ENCODE results near the gene CASZ1.

The CASZ1 gene

DNA sequence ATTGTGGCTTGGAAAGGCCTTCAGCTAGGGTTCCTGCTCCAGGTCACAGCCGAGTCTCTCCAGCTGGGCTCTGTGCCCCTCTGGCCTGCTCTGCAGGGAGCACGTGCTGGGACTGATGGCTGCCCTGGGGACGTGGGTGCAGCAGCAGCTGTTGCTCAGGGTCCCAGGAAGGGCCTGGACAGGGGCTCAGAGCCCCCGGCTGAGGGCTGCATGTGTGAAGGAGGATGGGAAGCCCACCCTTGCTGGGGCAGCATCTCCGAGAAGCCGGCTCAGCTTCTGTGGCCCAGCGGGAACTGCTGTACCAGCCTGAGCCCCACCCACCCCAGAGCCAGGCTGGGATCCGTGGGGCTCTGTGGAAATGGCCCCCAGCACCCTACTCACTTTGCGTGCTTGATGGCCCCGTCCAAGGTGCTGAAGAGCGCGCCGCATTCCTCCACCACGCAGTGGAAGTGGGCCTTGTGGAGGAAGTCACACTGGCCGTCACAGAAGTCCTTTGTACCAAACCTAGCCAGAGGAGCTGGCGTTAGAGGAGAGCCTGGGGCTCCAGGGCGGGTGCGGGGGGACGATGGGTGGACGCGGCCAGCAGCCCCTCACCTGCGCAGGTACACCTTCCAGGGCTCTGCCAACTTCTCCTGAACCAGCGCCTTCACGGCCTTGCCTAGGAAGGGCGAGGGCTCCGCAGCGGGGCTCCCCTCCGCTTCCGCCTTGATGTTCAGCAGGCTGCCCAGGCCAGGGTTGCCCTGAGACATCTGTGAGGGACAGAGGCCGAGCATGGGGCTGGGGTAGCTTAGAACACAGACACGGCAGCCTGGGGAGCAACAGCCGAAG is 147.5 kb downstream of the CASZ1 start:
- Histone ChIP-seq H3K36me3 (replicated peaks) (no peaks in the 10 kb centered on the region), H3K4me1 (no peaks in the 10 kb centered on the region), H3K27me3 (ENCODE audit: low read depth) (no peaks in the 10 kb centered on the region), H3K4me3 (no peak overlapping the region), H3K9me3 (no peaks in the 10 kb centered on the region)
- in situ Hi-C loops (cut with MboI; ENCODE audit: low sequenced_read_pairs), result no loop called here
- DNase-seq (ENCODE audit: low spot score in 2 of 2), result no peak

DNA sequence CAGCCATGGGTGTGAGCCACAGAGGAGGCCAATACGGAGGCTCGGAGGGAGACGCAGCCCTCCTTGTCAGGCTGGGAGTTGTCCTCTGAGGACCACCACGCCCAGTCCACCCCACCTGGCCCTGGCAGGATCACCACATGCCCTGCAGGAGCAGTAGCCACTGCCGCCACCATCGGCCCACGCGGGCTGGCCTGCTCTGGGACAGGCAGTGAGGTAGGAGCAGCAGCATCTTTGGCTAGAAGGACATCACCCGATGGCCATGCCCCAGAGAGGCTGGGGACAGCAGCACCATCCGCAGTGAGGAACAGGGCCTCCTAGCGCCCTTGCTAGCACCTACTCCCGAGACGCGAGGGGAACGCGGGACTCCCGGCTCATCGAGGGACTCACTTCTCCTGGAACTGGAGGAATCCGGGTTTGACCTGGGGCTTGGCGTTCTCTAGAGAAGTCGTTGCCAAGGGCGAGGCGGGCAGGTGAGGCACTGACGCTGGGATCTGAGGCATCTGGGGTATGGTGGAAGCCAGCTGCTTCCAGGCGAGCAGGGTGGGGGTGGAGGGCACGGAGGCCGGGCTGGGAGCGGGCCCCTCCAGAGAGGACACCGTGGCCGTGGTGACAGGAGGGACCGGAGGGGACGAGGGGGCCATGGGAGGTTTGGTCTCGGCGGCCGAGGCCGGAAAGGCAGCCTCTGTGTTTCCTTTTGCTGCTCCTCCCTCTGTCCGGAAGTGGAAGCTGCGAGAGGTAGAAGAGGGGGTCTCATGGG is 148.9 kb downstream of the CASZ1 start:
- H3K9me3 ChIP-seq, result no peaks in the 10 kb centered on the region
- H3K27me3 ChIP-seq (ENCODE audit: low read depth), result no peaks in the 10 kb centered on the region
- in situ Hi-C loops (cut with MboI; ENCODE audit: low sequenced_read_pairs), result no loop called here
- no peak overlapping the region for H3K4me3 ChIP-seq
- H3K36me3 ChIP-seq (replicated peaks), result no peaks in the 10 kb centered on the region
- no peak for DNase-seq (ENCODE audit: low spot score in 2 of 2)
- H3K4me1 ChIP-seq, result no peaks in the 10 kb centered on the region

DNA sequence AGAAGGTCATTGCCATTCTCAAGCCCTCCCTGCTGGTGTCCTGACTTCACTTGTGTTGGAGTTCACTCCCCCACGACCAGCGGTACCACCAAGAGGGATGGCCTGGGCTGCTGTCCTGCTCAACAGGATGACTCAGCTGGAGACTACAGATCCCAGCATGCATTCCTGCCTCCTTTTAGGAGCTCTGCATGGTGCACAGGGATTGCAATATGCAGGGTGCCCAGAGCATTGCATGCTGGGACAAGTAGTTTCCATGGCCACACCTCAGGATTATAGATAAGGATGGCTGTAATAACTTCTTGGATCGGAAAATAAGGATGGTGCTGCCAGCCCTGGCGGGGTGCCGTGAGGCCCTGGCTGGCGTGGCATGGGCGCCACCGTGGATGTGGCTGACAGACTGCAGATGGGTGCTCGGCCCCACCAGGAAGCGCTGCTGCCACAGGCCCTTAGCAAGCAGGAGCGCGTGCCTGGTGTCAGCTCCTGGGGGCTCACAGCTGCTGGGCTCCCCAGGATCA is 150.0 kb downstream of the CASZ1 start:
- DNase-seq (ENCODE audit: low spot score in 2 of 2), result peak in 1 of 2 experiments; percentile 47
- H3K4me1 ChIP-seq, result no peaks in the 10 kb centered on the region
- no peak overlapping the region for H3K4me3 ChIP-seq
- H3K36me3 ChIP-seq (replicated peaks), result no peaks in the 10 kb centered on the region
- no peaks in the 10 kb centered on the region for H3K9me3 ChIP-seq
- no peaks in the 10 kb centered on the region for H3K27me3 ChIP-seq (ENCODE audit: low read depth)
- in situ Hi-C loops (cut with MboI; ENCODE audit: low sequenced_read_pairs), result no loop called here

DNA sequence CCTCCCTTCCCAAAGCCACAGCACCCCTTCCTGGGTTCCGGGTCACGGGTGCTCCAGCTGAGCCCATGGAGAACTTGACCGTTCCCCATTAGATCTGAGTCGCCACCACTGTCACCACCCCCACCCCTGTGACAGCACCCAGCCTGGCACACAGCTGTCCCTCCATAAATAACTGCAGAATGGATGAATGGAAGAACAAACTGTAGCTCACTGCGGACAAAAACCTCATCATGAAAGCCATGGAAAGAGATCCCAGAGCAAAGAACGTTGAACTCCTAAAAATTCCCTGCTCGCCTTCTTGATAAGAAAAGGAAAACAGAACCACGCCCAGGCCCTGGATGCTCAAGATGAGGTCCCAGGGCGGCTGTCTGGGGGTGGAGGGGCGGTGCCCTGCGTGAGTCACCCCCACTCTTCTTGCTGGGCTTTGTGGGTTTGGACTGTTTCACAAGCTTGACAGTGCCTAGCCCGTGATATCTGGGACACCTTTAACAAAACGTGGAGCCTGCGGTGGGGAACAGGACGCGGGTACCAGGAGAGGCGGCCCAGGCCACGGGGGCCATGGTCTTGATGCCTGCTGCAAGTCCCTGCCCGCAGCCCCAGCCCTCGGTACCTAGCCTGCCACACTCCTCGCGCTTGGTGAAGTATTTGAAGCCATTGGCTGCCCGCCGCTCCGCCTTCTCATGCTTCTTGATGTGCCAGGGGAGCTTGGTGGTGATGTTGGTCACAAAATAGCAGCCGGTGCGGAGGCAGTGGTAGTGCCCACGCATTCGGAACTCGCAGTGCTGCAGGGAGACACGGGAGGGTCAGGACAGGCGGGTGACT is 151.9 kb downstream of the CASZ1 start:
- Histone ChIP-seq H3K27me3 (ENCODE audit: low read depth) (no peaks in the 10 kb centered on the region), H3K36me3 (replicated peaks) (no peaks in the 10 kb centered on the region), H3K4me3 (no peak overlapping the region), H3K9me3 (no peaks in the 10 kb centered on the region), H3K4me1 (no peaks in the 10 kb centered on the region)
- in situ Hi-C loops (cut with MboI; ENCODE audit: low sequenced_read_pairs), result no loop called here
- DNase-seq (ENCODE audit: low spot score in 2 of 2), result no peak

DNA sequence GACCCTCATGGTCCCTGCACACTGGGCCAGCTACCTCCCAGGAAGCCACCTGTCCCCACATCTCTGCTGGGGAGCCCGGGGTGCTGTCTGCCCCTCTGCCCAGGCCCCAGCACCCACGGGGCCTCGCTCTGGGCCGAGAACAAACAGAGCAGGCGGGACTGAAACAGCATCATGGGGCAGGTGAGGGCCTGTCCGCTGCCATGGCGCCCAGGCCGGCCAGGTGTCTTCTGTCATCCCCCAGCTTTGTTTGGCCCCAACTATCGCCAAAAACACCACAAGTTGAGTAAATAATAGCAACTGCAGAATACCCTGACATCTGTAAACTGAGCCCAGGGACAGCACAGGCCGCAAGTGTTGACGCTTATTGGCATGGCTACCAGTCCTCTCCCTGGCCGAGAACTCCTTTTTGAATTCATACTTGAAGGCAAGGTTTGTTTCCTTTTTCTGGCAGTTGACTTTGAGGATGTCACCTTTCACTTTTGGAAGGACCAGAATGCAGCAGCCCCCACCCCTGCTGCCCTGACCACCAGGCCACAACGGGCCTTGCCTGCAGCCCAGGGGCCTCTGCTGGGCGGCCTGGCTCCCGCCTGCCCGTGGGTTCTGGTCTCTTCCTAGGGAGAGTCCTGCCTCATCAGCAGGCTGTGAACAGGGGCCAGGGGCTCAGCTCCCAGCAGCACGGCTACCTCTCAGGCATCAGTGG is 152.7 kb downstream of the CASZ1 start:
- in situ Hi-C loops (cut with MboI; ENCODE audit: low sequenced_read_pairs), result no loop called here
- Histone ChIP-seq H3K4me1 (no peaks in the 10 kb centered on the region), H3K27me3 (ENCODE audit: low read depth) (no peaks in the 10 kb centered on the region), H3K36me3 (replicated peaks) (no peaks in the 10 kb centered on the region), H3K4me3 (no peak overlapping the region), H3K9me3 (no peaks in the 10 kb centered on the region)
- no peak for DNase-seq (ENCODE audit: low spot score in 2 of 2)

DNA sequence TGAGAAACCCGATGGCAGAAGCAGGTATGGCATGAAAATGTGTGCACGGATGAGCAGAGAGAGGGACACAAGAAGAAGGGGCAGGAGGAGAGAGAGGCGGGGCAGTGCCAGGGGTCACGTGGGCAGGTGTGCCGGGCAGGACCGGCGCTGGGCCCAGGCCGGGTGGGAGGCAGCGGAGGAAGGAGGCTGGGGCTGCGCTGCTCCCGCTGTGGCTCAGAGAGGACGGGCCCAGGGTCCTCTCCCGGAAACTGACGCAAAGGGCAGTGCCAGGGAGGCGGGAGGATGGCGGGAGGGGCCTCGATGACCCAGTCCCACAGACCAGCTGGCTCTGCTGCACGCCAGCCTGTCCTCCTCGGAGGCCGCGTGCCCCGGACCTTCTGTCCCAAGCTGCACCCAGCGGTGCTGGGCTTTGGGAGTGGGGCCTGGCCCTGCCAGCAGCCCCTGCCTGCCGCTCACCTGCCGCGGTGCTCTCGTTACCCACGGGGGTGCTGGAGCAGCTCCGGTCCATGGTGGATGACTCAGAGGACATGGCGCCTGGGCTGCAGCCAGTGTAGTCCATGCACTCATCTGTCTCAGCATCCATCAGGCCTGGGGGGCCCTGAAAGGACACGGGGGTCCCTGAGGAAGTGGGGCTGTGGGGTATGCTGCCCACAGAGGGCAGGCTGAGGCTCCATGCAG is 153.9 kb downstream of the CASZ1 start:
- DNase-seq (ENCODE audit: low spot score in 2 of 2), result no peak
- H3K9me3 ChIP-seq, result no peaks in the 10 kb centered on the region
- H3K36me3 ChIP-seq (replicated peaks), result no peaks in the 10 kb centered on the region
- H3K27me3 ChIP-seq (ENCODE audit: low read depth), result no peaks in the 10 kb centered on the region
- in situ Hi-C loops (cut with MboI; ENCODE audit: low sequenced_read_pairs), result no loop called here
- H3K4me3 ChIP-seq, result no peak overlapping the region
- H3K4me1 ChIP-seq, result no peaks in the 10 kb centered on the region

DNA sequence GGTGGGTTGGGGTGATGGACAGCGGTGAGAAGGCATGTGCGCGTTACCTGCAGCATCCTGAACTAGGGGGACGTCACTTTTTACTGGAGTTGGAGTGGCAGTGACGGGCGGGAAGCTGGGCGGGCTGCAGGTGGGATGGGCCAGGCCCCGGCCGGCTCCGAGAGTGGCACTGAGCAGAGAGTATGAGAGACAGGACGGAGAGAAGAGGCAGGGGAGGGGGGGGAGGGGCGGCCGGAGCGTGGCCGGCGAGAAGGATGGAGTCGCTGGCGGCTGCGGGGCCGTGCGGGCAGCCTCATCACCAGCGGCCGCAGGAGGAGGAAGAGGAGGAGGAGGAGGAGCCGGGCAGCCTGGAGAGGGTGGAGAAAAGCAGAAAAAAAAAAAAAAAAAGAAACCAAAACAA is 154.5 kb downstream of the CASZ1 start:
- Histone ChIP-seq H3K4me1 (no peaks in the 10 kb centered on the region), H3K4me3 (no peak overlapping the region), H3K9me3 (no peaks in the 10 kb centered on the region), H3K36me3 (replicated peaks) (no peaks in the 10 kb centered on the region), H3K27me3 (ENCODE audit: low read depth) (no peaks in the 10 kb centered on the region)
- DNase-seq (ENCODE audit: low spot score in 2 of 2), result no peak
- in situ Hi-C loops (cut with MboI; ENCODE audit: low sequenced_read_pairs), result no loop called here

DNA sequence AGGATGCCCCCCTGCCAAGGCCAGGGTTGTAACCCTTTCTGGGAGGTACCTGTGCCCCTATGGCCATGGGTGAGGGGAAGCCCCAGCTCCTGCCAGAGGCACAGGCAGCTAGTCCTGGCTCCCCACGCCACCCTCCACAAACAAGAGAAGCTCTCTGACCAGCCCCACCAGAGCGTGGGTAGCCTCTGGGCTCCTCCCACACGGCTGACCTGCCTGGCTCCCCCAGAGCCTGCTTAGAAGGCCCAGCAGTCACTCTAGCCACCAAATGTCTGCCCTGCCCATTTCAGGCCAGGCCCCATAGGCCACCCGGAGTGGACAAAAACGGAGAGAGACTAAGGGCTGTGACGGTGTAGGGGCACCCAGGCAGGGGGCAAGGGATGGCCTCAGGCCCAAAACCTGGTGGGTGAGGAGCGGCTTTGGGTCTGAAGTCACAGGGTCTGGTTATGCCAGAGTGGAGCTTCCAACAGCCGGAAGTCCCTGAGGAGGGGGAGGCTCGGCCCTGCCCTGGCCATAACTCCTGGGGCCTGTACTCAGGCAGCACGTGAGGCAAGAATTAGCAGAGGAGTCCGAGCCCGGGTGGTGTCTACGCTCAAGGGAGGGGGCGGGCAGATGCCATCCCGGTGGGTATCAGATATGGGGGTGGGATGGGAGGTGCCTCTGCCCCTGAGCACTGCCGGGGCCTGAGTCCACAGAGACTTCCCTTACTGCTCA is 155.4 kb downstream of the CASZ1 start:
- H3K4me3 ChIP-seq, result no peak overlapping the region
- no peak for DNase-seq (ENCODE audit: low spot score in 2 of 2)
- no peaks in the 10 kb centered on the region for H3K4me1 ChIP-seq
- in situ Hi-C loops (cut with MboI; ENCODE audit: low sequenced_read_pairs), result no loop called here
- no peaks in the 10 kb centered on the region for H3K36me3 ChIP-seq (replicated peaks)
- no peaks in the 10 kb centered on the region for H3K9me3 ChIP-seq
- H3K27me3 ChIP-seq (ENCODE audit: low read depth), result no peaks in the 10 kb centered on the region

DNA sequence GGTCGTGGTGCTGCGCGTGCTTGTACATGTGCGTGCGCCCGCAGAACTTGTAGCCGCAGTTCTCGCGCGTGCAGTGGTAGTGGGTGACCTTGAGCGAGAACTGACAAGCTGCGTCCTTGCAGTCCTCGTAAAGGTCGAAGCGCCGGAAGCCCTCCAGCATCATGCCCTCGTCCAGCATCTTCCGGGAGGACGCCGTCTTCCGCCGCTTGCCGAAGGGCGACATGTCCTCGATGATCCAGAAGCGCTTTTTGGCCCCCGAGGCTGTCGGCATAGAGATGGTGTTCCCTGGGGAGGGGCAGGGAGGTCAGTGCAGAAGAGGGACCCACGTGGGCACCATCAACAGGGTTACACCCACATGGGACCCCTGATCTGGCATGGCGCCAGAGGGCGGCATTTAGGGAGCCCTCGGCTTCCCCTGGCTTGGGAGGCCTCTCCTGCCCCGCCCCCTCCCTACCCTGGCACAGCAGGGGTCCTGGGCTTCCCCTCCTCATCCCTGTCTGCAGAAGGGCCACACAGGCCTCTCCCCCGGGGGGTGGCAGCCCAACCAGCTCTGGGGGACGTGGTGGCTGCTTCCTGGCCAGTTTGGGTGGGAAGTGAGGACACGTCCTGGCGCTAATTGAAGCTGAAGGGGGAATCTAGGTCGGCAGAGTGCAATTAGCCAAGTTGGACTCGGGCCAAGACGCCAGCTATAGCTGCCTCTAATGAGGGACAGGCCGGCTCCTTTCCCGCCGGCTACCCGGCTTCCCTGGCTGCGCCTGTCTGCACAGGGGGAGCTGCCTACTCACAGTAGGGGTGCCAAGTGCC is 156.5 kb downstream of the CASZ1 start:
- no peaks in the 10 kb centered on the region for H3K9me3 ChIP-seq
- in situ Hi-C loops (cut with MboI; ENCODE audit: low sequenced_read_pairs), result no loop called here

DNA sequence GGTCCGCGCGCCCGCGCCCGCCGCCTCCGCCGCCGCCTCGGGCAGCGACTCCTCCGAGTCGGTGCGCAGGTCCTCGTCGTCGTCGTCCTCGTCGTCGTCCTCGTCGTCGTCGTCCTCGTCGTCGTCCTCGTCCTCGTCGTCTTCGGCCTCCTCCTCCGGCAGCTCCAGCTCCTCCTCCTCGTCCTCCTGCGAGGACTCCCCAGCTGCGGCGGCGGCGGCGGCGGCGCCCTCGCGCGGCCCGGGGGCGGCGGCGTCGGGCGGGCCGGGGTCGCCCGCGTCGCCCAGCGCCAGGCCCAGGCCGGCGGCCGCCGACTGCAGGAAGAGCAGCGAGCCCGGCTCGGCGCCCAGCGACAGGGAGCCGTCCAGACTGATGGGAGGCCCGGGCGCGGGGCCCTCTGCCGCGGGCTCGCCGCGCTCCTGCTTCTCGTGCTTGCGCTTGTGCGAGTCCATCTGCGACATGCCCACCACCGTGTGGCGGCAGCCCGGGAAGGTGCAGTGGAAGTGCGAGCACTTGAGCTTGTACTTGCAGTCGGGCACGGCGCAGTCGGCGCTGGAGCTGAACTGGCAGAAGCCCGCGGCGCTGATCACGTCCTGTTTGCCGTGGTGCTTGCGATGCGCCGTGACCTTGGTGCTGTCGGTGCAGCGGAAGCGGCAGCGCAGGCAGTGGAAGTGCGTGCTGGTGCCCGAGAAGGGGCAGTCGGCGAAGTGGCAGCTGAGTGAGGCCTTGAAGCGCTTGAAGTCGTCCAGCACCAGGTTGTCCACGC is 157.3 kb downstream of the CASZ1 start:
- Histone ChIP-seq H3K4me1 (no peaks in the 10 kb centered on the region), H3K4me3 (no peak overlapping the region), H3K9me3 (no peaks in the 10 kb centered on the region), H3K27me3 (ENCODE audit: low read depth) (no peaks in the 10 kb centered on the region), H3K36me3 (replicated peaks) (no peaks in the 10 kb centered on the region)
- no peak for DNase-seq (ENCODE audit: low spot score in 2 of 2)
- in situ Hi-C loops (cut with MboI; ENCODE audit: low sequenced_read_pairs), result no loop called here

More for the DNA sequence above, 156.5 kb downstream of the CASZ1 start:
- no peaks in the 10 kb centered on the region for H3K36me3 ChIP-seq (replicated peaks)
- DNase-seq (ENCODE audit: low spot score in 2 of 2), result no peak
- H3K4me3 ChIP-seq, result no peak overlapping the region
- H3K4me1 ChIP-seq, result no peaks in the 10 kb centered on the region
- H3K27me3 ChIP-seq (ENCODE audit: low read depth), result no peaks in the 10 kb centered on the region

DNA sequence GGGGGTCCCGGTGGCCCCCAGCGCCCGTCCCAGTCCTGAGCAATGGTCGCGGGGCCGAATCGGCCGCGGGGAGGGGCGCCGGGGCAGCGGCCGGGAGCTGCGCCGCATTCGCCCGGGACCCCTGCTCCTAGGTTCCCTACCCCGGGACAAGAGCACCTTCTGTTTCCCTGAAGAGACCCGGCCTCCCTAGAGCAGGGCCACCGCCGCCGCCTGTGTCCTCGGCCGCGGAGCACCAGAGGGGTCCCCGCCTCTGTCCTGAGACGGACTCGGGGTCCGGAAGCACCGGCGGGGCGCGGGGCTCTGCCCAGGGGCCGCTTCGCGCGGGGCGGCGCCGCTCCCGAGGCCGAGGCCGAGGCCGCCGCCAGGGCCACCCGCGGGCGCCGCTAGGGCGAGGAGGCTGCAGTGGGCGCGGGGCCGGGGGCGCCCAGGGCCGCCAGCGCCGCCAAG is 157.9 kb downstream of the CASZ1 start:
- in situ Hi-C loops (cut with MboI; ENCODE audit: low sequenced_read_pairs), result no loop called here
- Histone ChIP-seq H3K36me3 (replicated peaks) (no peaks in the 10 kb centered on the region), H3K4me3 (no peak overlapping the region), H3K27me3 (ENCODE audit: low read depth) (no peaks in the 10 kb centered on the region), H3K9me3 (no peaks in the 10 kb centered on the region), H3K4me1 (no peaks in the 10 kb centered on the region)
- no peak for DNase-seq (ENCODE audit: low spot score in 2 of 2)

All from HAP-1 (cell line).